Raji (cell line): ENCODE results near the gene AUNIP.

Experiments used
- POLR2A ChIP-seq: IDR thresholded peaks from 2 replicates; pipeline ENCODE4 v1.6.1; 2011; ENCODE audit warnings: low read depth, low read length, control low read depth; ENCODE audit not compliant: insufficient read depth

Gene AUNIP

DNA sequence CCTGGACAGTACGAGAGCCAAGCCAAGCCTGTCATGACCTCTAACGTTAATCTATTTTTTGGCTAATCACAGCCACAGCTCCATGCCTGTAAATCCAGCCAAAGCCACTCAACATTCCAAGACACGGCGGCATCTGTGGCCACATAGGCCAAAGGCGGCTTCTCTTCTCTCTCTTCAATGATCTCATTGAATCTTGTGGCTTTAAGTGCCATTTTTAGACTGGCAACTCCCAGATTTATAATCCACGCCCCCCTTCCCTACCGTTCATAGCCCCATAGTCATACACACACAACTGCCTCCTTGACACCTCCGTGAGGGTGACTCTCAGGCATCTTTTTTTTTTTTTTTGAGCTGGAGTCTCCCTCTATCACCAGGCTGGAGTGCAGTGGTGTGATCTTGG lies 64.9 kb downstream of the AUNIP start:
- TF ChIP-seq POLR2A, result no peak

DNA sequence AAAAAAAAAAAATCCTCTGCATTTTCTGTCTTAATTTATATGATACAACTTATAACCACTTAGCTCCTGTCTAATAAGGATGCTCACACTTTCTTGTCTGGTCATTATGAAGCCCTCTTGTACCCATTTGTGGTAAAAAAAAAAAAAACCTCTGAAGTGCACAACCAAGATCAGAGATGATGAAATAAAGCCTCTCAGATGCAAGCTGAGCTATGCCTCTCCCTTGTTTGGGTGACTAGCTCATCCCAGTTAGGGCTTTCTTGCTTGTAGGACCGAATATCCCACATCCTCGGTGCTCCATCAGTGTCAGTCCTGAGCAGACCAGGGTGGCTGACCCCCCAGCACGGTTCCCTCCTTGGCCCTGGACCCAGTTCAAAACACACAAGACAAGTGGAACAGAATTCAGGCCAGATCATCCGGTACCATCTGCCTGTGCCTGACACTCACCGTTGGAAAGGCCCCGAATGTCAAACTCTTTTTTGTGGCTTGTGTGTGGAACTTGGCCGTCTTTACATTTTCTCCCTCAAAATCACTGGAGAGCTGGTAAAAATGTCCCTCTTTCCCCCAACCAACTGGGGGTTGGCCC lies 65.6 kb downstream of the AUNIP start:
- TF ChIP-seq POLR2A, result no peak

DNA sequence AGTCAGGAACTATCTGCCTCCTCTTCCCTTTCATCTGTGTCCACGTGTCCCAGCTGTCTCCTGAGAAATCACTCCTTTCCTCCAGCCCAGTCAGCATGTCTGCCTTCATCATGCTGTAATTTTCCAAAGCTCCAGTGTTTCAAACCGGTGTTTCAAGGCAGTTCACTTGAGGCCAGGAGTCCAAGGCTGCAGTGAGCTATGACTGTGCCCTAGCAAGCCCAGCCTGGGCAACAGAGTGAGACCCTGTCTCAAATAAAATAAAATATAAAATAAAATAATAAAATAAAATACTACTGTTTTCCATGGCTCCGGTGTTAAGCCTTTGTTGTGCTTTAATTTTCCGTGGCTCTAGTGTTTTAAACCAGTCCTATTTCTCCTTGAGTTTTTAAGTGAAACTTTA lies 67.1 kb downstream of the AUNIP start:
- TF ChIP-seq POLR2A, result no peak

DNA sequence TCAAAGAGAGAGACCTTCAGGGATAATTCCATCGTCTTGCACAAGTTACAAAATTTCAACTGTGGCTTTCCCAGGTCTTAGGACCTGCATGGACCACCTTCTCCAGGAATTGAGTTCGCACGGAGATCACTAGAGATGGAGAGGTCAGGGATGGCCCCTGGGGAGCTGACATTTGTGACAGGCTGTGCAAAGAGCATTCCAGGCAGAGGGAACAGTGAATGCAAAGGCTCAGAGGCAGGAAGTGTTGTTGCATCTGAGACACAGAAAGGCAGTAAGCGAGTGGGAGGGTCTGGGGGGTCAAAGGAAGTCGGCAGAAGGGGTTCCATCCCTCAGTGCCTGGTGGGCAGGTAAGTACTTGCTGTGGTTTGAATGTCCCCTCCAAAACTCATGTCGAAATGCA lies 68.8 kb downstream of the AUNIP start:
- no peak for TF ChIP-seq POLR2A

DNA sequence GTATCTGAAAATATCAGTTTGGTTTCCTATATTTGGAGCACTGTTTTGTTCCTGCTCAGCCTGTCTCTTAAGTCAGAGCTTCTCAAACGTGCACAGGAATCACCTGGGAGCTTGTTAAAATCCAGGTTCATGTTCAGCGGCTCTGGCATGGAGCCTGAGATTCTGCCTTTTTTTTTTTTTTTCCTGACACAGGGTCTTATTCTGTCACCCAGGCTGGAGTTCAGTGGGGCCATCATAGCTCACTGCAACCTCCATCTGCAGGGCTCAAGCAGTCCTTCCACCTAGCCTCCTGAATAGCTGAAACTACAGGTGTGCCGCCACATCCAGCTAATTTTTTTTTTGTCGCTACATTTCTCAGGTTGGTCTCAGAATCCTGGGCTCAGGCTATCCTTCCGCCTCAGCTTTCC lies 71.5 kb downstream of the AUNIP start:
- TF ChIP-seq POLR2A, result no peak

DNA sequence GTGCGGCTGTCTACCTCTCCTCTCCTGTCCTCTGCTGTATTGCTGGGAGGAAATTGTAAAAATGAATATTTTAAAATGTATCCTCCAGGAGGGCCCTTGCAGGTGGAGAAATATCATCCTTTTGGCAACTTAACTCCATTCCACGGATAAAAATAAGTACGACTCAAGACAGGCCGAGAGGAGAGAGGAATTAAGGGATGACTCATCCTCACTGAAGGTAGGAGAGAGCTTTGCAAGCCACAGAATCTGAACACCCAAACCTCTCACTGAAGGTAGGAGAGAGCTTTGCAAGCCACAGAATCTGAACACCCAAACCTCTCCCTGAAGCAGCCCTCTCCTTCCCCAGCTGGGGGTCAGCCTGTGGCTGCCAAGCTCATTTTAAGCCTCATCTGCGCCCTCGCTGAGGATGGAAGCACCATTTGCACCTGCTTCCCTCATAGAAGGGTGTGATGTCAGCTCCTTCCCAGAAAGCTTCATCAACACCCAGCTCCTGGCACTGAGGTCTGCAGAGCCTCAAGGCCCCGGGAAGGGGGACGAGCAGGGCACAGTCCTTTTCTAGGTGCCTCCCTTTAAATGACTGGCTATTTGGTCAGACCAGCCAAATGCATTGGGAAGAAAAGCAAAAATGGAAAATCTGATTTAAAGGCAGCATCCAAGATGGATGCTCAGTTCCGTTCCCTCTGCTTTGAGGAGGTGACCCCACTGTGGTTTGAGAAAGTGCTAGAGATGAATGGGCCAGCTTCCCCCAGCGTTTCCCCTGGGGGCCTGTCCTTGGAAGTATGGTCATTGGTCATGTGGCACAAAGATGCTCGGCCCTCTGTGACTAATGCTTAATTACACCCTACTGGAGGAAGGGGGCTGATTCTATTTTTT lies 72.1 kb downstream of the AUNIP start:
- TF ChIP-seq POLR2A, result no peak

DNA sequence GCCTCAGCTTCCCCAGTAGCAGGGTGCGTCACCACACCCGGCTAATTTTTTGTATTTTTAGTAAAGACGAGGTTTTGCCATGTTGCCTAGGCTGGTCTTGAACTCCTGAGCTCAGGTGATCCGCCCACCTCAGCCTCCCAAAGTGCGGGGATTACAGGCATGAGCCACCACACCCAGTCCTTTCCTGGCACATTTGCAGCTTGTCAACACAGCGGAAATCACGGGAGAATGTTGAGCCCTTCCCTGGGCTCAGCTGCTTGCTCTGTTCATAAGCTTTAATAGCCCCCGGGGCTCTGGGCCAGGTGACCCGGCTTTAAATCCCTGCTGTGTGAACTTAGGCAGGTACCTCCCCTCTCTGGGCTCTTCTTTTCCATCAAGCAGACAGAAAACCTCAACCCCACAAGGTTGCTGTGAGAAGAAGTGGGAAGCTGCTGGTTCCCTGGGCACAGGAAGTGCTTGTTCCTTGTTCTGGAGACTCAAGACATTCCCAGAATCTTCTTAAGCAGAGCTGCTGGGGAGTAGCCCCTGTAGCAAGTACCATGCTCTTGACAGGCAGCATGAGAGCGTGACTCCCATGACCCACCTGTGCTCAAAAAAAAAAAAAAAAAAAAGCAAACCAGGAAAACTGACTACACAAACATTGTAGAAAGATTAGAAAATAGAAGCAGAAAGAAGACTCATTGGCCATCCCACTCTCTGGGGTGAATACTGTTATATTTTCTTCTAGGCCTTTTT lies 73.8 kb downstream of the AUNIP start:
- no peak for TF ChIP-seq POLR2A

DNA sequence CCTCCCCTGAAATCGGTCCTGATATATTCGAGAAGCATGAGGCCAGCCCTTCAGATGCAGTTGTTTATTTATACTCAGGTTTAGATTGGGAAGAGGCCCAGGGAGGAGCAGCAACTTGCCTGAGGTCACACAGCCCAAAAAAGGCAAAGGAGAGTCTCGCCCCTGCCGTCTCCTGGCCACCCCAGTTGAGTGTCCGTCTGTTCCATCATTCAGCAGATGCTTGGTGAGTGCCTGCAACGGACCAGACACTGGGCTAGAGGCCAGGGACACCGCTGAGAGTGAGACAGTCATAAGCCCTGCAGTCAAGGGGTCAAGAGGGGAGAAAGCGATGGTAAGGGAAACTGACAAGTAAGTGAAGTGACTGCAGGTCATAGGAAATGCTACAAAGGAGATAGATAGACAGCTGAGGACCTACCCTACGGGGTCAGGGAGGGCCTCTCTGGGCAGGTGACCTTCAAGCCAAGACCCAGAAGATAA lies 74.6 kb downstream of the AUNIP start:
- TF ChIP-seq POLR2A, result no peak
